GM21723 (cell line): ENCODE data around the gene SH3PXD2A.

ENCODE experiments used
- ATAC-seq: cut with Tn5 transposase; IDR thresholded peaks from one replicate; pipeline ENCODE4 v1.9.1; 2021; ENCODE audit warnings: mild to moderate bottlenecking, moderate library complexity; ENCODE audit not compliant: unreplicated experiment

The SH3PXD2A gene

DNA sequence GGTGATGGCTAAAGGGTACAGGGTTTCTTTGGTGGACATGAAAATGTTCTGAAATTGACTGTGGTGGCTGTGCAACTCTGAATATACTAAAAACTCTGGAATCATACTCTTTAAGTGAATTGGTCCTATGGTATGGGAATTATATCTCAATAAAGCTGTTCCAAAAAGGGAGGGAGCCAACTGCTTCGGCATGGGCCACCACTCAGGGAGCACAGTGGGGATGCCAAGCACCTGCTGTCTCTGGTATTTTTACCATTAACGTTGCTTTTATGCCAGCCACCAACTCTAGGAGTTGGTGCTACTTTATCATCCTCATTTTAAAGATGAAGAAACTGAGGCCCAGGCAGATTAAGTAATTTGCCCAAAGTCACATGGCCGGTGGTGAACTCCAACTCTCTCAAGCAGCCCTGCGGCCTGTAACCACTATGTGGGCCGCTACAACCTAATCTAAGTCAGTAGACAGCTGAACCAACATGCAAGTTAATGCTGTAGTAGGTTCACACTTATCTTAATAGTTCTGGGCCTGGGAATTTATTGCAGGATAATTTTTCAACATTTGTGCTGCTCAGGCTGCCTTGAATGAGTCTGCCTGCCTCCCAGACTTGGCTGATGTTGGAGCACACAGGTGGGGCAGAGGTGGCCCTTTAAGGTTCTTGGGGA is 20.8 kb downstream of the SH3PXD2A start:
- no peak for ATAC-seq

DNA sequence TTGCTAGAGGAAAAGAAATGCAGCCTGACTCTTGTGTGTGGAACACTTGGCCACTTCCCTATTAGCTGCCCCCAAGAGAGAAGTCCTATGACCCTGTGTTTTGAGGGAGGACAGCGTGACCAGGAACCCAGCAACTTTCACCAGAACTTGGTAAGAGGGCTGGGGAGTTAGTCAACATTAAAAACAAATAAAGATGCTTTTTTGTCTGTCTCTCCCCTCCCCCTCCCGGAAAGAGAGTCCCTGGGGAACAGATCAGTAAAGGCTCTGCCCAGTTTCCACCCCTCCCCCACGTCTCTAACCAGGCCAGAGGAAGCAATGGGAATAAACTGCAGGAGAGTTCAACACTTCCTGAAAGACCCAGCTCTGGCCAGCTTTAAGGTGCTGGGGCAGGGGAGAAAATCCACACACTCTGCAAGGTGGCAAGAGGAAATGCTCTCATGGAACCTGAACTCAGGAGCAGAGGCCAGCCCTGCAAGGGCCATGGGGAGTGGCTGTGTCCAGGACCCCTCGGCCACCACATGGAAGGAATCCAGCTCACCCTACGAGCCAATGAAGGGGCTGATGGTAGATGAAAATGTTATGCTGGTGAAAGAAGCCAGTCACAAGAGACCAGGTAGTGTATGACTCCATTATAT is 21.5 kb downstream of the SH3PXD2A start:
- ATAC-seq: no peak

DNA sequence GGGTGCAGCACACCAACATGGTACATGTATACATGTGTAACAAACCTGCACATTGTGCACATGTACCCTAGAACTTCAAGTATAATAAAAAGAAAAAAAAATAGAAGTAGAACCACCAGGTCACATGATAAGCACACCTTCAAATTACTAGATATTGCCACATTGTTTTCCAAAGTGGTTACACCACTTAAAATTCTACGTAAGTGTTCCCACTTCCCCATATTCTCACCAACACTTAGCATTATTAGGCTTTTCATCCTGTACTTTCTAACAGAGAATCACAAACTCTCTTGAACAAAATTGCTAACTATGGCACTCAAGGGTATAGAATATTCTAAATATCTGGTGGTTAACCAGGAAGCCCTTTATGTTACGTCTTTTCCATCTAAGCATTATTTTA is 22.6 kb downstream of the SH3PXD2A start:
- no peak for ATAC-seq

DNA sequence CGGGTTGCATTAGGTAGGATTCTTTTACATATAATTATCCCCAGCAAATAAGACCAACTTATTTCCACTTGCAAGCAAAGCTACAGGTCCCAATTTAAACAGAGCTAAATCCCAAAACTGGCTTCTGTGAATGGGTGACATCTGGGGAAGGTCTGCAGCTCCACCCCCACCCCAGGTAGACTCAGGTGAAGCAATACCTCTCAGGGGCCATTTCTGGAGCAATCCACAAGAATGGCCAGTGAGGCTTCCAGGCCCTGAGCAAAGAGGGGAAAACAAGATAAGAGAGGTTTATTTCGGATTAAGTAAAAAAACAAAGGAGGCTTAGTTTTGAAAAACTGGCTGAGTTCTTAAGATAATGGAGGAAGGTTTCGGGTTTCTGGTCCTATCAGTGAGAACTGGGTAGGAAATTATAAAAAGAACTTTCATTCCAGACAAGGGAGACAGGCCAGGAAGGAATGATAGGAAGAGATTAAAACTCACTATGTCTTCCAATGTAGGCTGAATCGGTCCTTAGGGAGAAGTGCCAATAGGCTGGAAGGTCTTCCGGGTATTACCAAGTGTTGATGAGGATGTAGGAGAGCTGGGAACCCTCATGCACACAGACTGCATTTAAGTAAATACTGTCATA is 25.4 kb downstream of the SH3PXD2A start:
- ATAC-seq: no peak

DNA sequence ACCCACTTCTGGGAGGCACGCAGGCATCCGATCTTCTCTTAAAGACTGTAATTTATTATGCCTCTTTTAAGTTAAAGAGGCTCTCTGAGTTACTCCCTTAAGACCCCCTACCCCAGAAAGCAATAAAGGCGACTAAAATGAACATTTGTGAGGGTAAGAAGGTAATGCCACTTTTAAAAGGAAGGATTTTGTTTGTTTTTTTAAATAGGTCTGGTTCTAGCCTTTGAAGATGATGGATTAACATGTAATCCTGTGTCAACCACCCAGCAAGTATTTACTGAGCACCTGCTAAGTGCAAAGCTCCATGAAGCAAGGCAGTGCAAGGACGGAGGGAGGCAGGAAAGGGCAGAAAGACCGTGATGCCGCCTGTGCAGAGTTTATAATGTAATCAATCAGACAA is 26.1 kb downstream of the SH3PXD2A start:
- no peak for ATAC-seq

DNA sequence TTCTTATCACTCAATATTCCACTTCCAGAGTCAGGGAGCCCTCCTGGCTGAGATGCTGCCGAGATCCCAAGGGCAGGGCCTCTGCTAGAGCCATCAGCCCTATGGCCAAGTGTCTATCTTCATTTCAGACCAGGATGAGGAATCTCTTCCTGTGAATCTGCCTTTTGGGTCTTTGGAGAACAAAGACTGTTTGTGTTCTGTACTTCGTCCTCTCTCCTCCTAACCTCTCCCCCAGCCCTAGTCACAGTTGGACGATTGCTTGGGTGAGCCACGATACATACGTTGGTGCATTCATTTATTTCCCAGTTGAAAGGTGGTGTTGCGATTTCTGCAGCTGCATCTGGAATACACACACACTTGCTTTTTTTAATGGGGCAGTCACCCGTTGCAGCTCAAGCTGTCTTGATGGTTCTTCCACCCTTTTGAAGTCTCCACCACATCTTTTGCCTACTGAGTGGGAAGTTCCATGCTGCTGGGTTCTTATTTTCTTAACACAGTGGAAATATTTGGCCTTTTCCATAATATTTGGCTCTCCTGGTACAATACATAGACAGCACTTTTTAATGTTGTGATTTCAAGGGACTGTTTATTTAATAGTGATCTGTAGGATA is 26.7 kb downstream of the SH3PXD2A start:
- no peak for ATAC-seq

DNA sequence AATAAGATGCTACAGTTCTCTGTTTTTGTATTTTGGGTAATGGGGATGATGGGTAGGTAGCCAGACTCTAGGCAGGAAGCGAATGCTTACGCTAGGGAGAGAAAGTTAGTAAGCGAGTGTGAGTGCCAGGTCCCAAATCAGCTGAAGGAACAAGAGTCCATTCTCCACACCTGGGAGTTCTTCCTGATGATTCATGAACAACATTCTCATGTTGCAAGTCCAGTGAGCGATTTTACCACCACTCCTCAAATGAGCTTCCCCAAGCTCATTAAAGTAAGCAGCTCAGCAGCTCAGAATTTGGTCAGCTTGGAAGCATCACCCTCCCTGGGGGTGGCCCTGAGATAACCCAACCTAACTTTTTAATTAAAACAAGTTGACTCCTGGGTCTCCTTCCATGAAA is 27.3 kb downstream of the SH3PXD2A start:
- ATAC-seq: no peak

DNA sequence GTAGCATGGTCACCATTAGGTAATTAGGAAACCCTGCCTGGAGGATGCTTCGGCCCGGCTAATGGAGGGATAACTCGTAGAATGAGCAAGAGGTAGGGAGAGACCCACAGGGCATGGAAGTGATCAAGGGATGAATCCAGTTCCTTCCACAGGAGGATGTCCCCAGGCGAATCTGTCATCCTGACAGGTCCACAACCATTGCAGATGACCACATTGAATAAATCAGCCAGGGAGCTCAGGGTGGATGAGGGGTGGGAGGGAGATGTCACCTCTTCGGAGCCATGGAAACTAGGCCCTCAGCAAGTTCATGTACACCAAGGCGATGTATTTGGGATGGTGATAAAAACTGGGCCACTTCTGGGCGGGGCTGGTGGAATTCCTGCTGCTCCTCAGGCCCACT is 28.5 kb downstream of the SH3PXD2A start:
- no peak for ATAC-seq

DNA sequence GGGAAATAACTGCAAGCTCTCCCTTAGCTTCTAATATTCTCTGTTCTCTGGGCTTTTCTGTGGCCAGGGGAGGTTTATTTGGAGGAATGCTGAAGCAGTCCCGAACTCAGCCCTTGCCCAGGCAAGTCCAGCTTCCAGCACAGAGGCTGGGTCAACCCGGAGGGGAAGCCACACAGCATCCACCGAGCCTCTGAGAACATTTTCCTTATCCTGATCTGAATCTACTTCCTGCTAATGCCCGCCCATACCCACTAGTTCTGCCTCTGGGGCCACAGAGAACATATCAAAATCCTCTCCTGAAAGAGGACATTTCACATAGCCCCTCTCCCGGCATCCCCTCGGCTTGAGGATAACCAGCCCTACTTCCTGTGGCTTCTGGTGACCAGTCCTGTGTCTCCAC is 31.1 kb downstream of the SH3PXD2A start:
- no peak for ATAC-seq

DNA sequence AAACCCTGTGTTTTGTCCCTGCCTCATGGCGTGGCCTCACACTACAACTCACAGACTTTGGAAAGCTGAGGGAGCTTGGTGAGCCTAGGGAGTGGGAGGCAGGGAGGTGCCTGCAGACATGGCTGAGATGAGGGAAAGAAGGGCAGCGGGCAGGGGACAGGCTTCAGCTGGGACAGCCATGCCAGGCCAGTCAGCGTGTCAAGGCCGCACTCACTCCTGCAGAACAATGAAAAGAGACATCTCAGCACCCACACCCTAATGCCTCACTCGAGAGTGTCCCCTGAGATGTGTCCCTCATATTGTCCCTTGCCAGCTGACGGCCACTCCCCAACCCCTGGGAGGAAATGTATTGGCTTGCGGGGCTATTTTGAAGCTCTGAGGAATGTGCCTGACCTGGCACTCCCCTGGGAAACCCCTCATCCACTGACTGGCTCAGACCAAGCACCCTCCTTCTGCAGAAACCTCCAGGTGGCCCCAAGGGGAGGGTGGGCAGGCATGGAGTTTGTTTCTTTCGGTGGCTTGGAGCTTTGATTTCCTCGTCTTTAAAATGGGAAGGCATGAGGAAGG is 31.6 kb downstream of the SH3PXD2A start:
- no peak for ATAC-seq

DNA sequence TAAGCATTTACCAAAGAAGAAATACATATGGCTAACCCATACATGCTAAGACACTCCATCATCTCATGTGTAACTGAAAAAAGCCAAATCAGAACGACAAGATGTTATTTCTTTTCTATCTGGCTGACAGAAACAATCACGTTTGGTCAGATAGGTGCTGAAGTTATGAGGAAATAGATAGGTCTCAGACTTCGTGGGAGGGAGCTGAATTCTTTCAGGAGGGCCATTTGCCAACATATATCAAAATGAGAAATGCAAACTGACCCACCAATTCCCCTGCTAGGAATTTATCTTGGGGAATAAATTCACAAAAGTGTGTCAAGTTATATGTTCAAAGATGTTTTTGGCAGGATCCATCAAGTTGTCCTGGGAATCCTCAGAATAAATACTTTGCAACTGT is 32.6 kb downstream of the SH3PXD2A start:
- ATAC-seq: no peak

DNA sequence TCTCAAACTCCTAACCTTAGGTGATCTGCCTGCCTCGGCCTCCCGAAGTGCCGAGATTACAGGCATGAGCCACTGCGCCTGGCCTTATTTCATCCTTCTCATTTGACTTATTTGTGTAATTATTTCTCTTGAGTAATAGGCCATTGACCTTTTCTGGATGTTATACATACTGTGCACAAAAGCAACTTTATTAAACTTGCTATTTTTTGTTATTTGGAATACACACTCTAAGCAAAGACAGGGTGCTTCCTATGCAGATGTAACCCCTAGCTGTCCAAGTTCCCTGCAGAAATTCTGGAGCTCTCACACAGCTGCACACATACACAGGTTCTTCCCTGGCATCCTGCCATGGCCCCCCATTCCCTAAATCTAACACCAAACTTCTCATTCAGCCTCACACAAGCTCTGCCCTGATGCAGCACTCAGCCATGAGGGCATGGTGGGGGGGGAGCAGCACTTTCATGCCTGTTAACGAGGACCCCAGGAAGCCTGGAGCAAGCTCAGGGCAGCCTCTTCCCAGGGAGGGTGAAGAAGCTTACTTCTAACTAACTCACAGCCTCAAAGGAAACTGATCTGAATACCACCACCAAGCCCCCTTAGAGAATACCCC is 33.2 kb downstream of the SH3PXD2A start:
- ATAC-seq: no peak

DNA sequence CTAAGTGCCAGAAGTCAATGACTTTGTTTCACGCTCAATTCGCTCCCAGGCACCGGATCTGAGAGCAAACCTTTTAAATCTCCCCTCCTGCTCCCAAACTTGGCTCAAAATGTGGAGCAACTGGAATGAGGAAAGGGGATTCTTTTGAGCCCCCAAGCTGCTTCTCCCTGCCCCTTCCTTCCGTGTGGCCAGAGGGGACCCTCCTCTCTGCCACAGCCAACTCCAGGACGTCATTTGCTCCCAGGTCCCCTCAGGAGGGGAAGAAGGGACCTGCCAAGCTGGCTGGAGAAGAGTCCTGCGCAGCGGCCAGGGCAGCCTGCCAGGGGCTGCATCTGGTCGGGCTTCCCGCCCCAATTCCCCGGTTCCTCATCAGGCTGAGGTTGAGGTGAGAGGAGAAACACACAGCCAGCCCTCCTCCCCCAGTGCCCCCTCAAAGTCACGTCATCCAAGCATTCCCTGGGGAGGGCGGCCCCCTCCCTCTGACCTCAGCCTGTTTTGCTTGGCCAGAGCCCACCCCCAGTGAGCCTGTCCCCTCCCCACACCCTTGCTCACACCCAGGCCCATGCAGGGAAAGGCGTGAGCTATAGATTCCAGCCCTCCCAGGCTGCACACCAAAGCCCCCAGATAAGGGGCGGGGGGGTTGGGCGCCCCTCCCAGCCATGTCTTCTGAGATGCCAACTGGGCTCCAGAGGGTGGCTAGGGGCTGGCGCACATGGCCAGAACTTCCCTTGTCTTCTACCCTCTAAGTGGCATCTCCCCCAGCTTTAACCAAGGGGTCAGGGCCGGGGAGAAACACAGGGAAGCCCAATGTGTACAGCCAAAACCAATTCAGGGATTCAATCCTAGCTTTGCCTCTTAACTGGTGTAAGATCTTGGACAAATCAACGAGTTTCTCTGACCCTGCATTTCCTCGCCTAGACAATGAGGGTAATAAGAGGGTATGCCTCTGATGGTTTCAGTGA is 35.0 kb downstream of the SH3PXD2A start:
- no peak for ATAC-seq

DNA sequence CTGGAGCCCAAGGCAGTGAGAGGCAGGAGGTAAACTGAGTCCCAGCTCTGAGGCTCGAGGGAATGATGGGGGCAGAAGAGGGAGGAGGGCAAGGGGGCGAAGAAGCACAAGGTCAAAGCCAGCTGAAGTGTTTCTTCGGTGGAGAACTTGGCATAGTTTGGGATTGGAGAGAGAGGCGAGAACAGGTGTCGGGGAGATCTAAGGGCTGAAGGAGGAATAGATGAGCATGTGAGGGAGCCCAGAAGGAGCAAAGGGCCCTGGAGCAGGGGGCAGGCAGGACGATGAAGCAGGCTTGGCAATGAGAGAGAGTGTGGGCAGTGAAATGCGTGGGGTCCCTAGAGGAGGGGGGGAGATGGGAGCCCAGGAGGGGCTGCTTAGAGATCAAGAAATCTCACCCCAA is 35.9 kb downstream of the SH3PXD2A start:
- no peak for ATAC-seq

DNA sequence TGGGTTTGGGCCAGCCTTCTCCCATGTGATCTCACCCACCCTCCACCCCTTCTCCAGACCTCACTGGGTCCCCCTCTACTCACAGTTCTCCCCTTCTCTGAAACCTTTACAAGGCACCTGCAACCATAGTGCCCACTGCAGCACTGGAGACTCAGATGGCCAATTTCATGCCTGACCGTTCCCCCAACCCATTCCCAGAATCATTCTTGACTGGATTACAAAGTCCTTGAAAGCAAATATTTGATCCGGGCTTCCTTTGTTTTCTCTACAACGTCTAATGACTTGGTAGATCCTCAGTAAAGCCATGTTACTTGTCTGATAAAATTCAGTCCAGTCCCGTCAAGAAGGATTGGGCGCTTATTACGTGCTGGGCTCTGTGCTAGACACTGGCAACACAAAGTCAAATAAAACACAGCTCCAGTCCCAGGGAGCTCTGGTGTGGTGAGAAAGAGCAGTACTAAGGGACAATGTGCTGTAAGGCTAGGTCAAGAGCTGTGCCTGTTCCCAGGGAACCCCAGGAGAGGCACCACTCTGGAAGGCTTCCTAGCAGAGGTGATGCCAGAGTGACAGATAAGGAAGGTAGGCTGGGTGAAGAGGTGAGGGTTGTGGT is 36.5 kb downstream of the SH3PXD2A start:
- ATAC-seq: no peak

DNA sequence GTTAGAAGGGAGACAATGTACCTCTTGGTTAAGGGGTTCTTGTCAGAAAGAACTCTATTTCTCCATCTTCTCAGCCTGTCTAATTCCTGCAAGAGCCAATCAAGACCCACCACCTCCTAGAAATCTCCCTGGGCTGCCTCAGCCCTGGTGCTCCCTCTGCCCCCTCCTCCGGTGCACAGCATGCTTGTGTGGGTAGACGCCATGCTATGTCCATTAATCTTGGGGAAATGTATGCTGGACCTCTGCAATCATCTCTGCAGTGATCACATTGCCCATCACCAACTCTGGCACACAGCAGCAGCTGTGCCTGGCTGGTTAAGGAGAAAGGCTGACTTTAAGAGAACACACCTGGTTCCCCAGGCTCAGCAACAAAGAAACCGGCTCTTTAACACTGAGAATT is 37.3 kb downstream of the SH3PXD2A start:
- ATAC-seq: no peak

DNA sequence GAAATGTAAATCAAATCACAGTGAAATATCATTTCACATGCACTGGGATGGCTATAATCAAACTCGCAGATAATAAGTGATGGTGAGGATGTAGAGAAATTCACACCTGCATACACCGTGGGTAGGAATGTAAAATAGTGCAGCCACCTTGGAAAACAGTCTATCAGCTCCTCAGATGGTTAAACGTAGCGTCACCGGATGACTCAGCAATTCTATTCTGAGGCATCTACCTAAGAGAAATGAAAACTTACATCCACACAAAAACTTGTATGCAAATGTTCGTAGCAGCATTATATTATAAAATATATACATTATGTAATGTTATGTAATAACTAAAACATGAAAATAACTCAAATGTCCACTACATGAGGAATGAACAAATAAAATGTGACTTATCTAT is 38.9 kb downstream of the SH3PXD2A start:
- ATAC-seq: no peak

DNA sequence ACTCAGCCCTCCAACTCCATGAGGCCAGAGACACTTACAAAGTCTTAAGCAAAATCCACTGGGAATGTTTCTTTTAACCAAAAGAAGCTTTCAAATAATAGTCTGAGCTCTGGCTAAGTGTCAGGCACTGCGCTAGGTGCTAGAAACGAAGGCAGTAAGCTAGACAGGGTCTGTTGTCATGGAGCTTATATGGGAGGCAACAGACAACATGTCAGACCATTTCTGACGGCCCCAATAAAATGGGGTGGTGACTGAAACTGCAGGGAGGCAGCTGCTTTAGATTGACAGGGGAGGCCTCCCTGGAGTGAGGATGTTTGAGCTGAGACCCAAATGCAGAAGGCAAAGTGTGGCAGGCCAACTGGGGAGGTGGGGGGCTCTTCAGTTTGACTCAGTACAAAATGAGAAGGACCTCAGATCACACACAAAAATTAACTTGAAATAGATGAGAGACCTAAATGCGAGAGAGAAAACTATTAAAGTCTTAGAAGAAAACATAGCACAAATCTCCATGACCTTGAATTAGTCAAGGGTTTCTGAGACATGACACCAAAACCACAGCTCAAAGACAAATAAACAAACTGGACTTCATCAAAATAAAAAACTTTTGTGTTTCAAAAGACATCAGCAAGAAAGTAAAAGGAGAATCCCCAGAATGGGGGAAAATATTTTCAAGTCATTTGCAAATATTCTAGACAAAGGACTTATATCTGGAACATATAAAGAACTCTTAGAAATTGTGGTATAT is 40.6 kb downstream of the SH3PXD2A start:
- ATAC-seq: no peak

DNA sequence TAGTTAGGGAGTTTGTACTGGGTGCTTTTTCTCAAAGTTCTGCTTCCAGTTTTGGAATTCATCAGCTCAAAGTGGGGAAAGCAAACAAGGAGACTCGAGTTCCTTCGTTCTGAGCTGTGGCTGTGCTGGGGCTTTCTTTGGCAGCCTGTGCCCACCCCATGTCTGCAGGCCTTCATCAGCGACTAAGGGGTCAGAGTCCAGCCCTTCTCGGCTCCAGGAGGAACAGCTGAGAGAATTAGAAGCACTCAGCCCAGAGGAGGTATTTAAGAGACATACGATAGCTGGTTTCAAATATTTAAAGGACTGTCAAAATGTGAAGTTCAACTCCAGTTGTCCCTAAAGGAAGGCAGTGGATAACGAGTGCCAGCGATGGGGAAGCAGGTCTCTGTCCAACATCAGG is 41.3 kb downstream of the SH3PXD2A start:
- ATAC-seq: no peak
